Measurements from ENCODE around the gene DYRK3. TPM values are rescaled to one million over a fixed set of nuclear protein-coding genes. Genes with fewer than 3 reads are reported as not detected.
A peak's percentile ranks its signal among the peaks of the same experiment; 100 is the strongest.
"Not testable (repeated sequence)": the region's sequence is repeated elsewhere in the genome, so short reads cannot be mapped to it uniquely, and the experiment has no call there.

The DYRK3 gene
- total RNA-seq, 1 donor from 2014 or later, result 9.5 TPM

- DNase-seq (ENCODE audit: low spot score) (peak; percentile 97), ATAC-seq (peak; percentile 99)
- intact Hi-C loops (cut with DNase I), result no loop called here
Measured at GRCh38 chr1:206612129-206612876, 23.0 kb upstream of the DYRK3 start, which contains the start of gene EIF2D. TSS of gene EIF2D (minus strand) at chr1:206612465. CDS start at chr1:206612342, 123 bp downstream.

- ATAC-seq; intact Hi-C loops (cut with DNase I); DNase-seq (ENCODE audit: low spot score): not testable (repeated sequence)
Measured at GRCh38 chr1:206626396-206626795, 8.9 kb upstream of the DYRK3 start.

GRCh38 chr1:206628916-206629315 is 6.4 kb upstream of the DYRK3 start:
- DNase-seq (ENCODE audit: low spot score) (no peak), ATAC-seq (no peak)
- intact Hi-C loops (cut with DNase I), result no loop called here

GRCh38 chr1:206631085-206631509 is 4.2 kb upstream of the DYRK3 start:
- ATAC-seq (peak; percentile 8), DNase-seq (ENCODE audit: low spot score) (peak; percentile 66)
- intact Hi-C loops (cut with DNase I), result no loop called here

- intact Hi-C loops (cut with DNase I), result no loop called here
Measured at GRCh38 chr1:206633708-206634121, 1.6 kb upstream of the DYRK3 start.

GRCh38 chr1:206634365-206635079 is 814 bp upstream of the DYRK3 start:
- DNase-seq (ENCODE audit: low spot score) (peak; percentile 98), ATAC-seq (peak; percentile 92)
- intact Hi-C loops (cut with DNase I), result no loop called here

More at GRCh38 chr1:206633708-206634121, 1.6 kb upstream of the DYRK3 start:
- ATAC-seq (peak; percentile 58), DNase-seq (ENCODE audit: low spot score) (no peak)

- intact Hi-C loops (cut with DNase I), result no loop called here
- DNase-seq (ENCODE audit: low spot score) (no peak), ATAC-seq (no peak)
Measured at GRCh38 chr1:206635978-206636345, 626 bp downstream of the DYRK3 start.

- intact Hi-C loops (cut with DNase I), result no loop called here
- no peak for ATAC-seq
- no peak for DNase-seq (ENCODE audit: low spot score)
Measured at GRCh38 chr1:206636671-206637070, 1.3 kb downstream of the DYRK3 start.

- ATAC-seq (no peak), DNase-seq (ENCODE audit: low spot score) (no peak)
- intact Hi-C loops (cut with DNase I), result no loop called here
Measured at GRCh38 chr1:206637605-206638004, 2.3 kb downstream of the DYRK3 start.

- ATAC-seq; intact Hi-C loops (cut with DNase I); DNase-seq (ENCODE audit: low spot score): not testable (repeated sequence)
Measured at GRCh38 chr1:206642074-206642473, 6.7 kb downstream of the DYRK3 start.

- no peak for ATAC-seq
Measured at GRCh38 chr1:206643118-206643698, 7.9 kb downstream of the DYRK3 start.

GRCh38 chr1:206646504-206646903 is 11.2 kb downstream of the DYRK3 start:
- intact Hi-C loops (cut with DNase I), result no loop called here
- ATAC-seq, result no peak
- DNase-seq (ENCODE audit: low spot score), result no peak

More at GRCh38 chr1:206643118-206643698, 7.9 kb downstream of the DYRK3 start:
- intact Hi-C loops (cut with DNase I), result no loop called here
- no peak for DNase-seq (ENCODE audit: low spot score)

- DNase-seq (ENCODE audit: low spot score) (no peak), ATAC-seq (no peak)
- intact Hi-C loops (cut with DNase I), result no loop called here
Measured at GRCh38 chr1:206647224-206647623, 11.9 kb downstream of the DYRK3 start.

GRCh38 chr1:206649261-206649921 is 14.1 kb downstream of the DYRK3 start:
- ATAC-seq, result no peak

GRCh38 chr1:206651014-206651413 is 15.7 kb downstream of the DYRK3 start:
- ATAC-seq, result no peak
- DNase-seq (ENCODE audit: low spot score), result no peak
- intact Hi-C loops (cut with DNase I), result no loop called here

More at GRCh38 chr1:206649261-206649921, 14.1 kb downstream of the DYRK3 start:
- intact Hi-C loops (cut with DNase I), result no loop called here
- no peak for DNase-seq (ENCODE audit: low spot score)

GRCh38 chr1:206651958-206652890 is 16.9 kb downstream of the DYRK3 start:
- DNase-seq (ENCODE audit: low spot score) (no peak), ATAC-seq (no peak)
- intact Hi-C loops (cut with DNase I), result no loop called here

GRCh38 chr1:206653715-206654459 is 18.6 kb downstream of the DYRK3 start:
- DNase-seq (ENCODE audit: low spot score), result no peak
- no peak for ATAC-seq
- intact Hi-C loops (cut with DNase I), result no loop called here

- no peak for DNase-seq (ENCODE audit: low spot score)
- no peak for ATAC-seq
- intact Hi-C loops (cut with DNase I), result no loop called here
Measured at GRCh38 chr1:206654828-206655227, 19.5 kb downstream of the DYRK3 start.

Data from sciatic nerve (tissue), 2 donors.